K562 (cell line): Measurements from ENCODE around the gene TSPOAP1. TPM values are rescaled to one million over a fixed set of nuclear protein-coding genes. Genes with fewer than 3 reads are reported as not detected.
A peak's percentile ranks its signal among the peaks of the same experiment; 100 is the strongest.

ENCODE experiments used
- CAMTA2 ChIP-seq: fragments of 250-450 bp; sonication (Bioruptor Pico); conservative IDR thresholded peaks from 2 replicates; pipeline ENCODE4 v1.5.1; 2022
- CBX3 ChIP-seq, 2 experiments: IDR thresholded peaks; 1 replicate in 1 of 2; 2 replicates in 1 of 2; pipeline ENCODE4 v1.6.1; 2012; ENCODE audit warnings: inconsistent platforms in 2 of 2, low read length in 2 of 2, borderline replicate concordance in 1 of 2, control low read depth in 1 of 2
- CTCF ChIP-seq, 3 experiments: IDR thresholded peaks in 2 of 3; conservative IDR thresholded peaks in 1 of 3; 2 replicates each; pipeline ENCODE4 v1.5.1; 2011 to 2012; ENCODE audit warnings: low read length in 3 of 3, mild to moderate bottlenecking in 3 of 3, control low read depth in 2 of 3, improper control_type of control experiment in 1 of 3, inconsistent platforms in 1 of 3, low read depth in 1 of 3, mixed read lengths in 1 of 3, moderate library complexity in 1 of 3; ENCODE audit not compliant: insufficient read depth in 2 of 3
- EHMT2 ChIP-seq: fragments of 450-650 bp; IDR thresholded peaks from 2 replicates; pipeline ENCODE4 v1.6.1; 2018; ENCODE audit warnings: antibody characterized with exemption
- FOXK2 ChIP-seq, 2 experiments: fragments of 450-650 bp; IDR thresholded peaks in 1 of 2; conservative IDR thresholded peaks in 1 of 2; 2 replicates each; pipeline ENCODE4 v1.6.1; 2016; ENCODE audit warnings: low read depth in 2 of 2, mild to moderate bottlenecking in 1 of 2
- HDAC8 ChIP-seq: fragments of 450-650 bp; IDR thresholded peaks from 2 replicates; pipeline ENCODE4 v1.6.1; 2016; ENCODE audit warnings: mild to moderate bottlenecking, missing genetic modification characterization, moderate library complexity, missing compliant biosample characterization
- NELFE ChIP-seq: IDR thresholded peaks from 2 replicates; pipeline ENCODE4 v1.6.1; 2011; ENCODE audit warnings: mild to moderate bottlenecking; ENCODE audit not compliant: insufficient read depth, insufficient read length
- PHF20 ChIP-seq: fragments of 450-650 bp; IDR thresholded peaks from 2 replicates; pipeline ENCODE4 v1.6.1; 2018; ENCODE audit not compliant: partially characterized antibody
- SRF ChIP-seq, 2 experiments: fragments of 250-450, 450-650 bp in 1 of 2; sonication (Bioruptor Pico) in 1 of 2; sonication (generic) in 1 of 2; formaldehyde crosslinking; IDR thresholded peaks; 2 replicates each; pipeline versions ENCODE4 v1.5.0 to v1.5.1; 2020 to 2022; ENCODE audit warnings: mild to moderate bottlenecking in 1 of 2, missing genetic modification reagents in 1 of 2
- SRSF9 ChIP-seq: fragments of 200-400 bp; formaldehyde crosslinking; IDR thresholded peaks from 2 replicates; pipeline ENCODE4 v1.6.1; 2017; ENCODE audit warnings: low read depth, low read length, borderline replicate concordance
- THRAP3 ChIP-seq: fragments of 450-650 bp; IDR thresholded peaks from 2 replicates; pipeline ENCODE4 v1.6.1; 2016; ENCODE audit warnings: mild to moderate bottlenecking, inconsistent platforms, borderline replicate concordance
- ZBTB7A ChIP-seq: IDR thresholded peaks from 2 replicates; pipeline ENCODE4 v1.6.1; 2011; ENCODE audit warnings: low read depth, mild to moderate bottlenecking, low read length, moderate library complexity, borderline replicate concordance; ENCODE audit not compliant: control insufficient read depth
- ZC3H11A ChIP-seq: IDR thresholded peaks from 2 replicates; pipeline ENCODE4 v1.6.1; 2012; ENCODE audit warnings: low read depth, low read length, improper control_type of control experiment
- ZNF407 ChIP-seq: fragments of 450-650 bp; IDR thresholded peaks from 2 replicates; pipeline ENCODE4 v1.6.1; 2016; ENCODE audit warnings: low read depth
- polyA plus RNA-seq, 8 experiments: library from polyadenylated mRNA; depleted of rRNA in 4 of 8; stranded (reverse) in 5 of 8; unstranded in 3 of 8; fragments of >200 nt; fragmentation: Nextera tagmentation in 2 of 8; fragmentation: Illumina TruSeq in 1 of 8; extraction: Ambion mirVana in 2 of 8; extraction: Trizol in 1 of 8; gene quantifications; 2 replicates each; pipeline versions ENCODE4 v1.2.1 to v1.2.3, GENCODE V29; 2011 to 2014; ENCODE audit warnings: inconsistent platforms in 1 of 8, missing spikeins in 1 of 8
- total RNA-seq, 7 experiments: library from RNA; depleted of rRNA in 6 of 7; stranded (reverse); fragments of >200 nt in 6 of 7; fragmentation: Illumina TruSeq in 2 of 7; extraction: Trizol in 2 of 7; gene quantifications; 2 replicates each; pipeline versions ENCODE4 v1.2.1 to v1.2.3, GENCODE V29; 2011 to 2021; ENCODE audit warnings: low replicate concordance in 1 of 7
- TF ChIP-seq, protein P1 (sequence below): fragments of 450-650 bp; conservative IDR thresholded peaks from 2 replicates; pipeline ENCODE4 v1.6.1; 2016; ENCODE audit warnings: missing genetic modification characterization, low read depth, mild to moderate bottlenecking, control low read depth, missing compliant biosample characterization

TSPOAP1 gene
- total and polyA plus RNA-seq, 9 of the 15 experiments (the other 6 are each of a cell fraction or from before 2014, with no cell fraction given) = 0.87 to 3.9 (median 1.8) TPM; not detected in 2

GRCh38 chr17:58364270-58364942, 35.8 kb upstream of the TSPOAP1 start (continued):
- TF ChIP-seq, protein P1, sequence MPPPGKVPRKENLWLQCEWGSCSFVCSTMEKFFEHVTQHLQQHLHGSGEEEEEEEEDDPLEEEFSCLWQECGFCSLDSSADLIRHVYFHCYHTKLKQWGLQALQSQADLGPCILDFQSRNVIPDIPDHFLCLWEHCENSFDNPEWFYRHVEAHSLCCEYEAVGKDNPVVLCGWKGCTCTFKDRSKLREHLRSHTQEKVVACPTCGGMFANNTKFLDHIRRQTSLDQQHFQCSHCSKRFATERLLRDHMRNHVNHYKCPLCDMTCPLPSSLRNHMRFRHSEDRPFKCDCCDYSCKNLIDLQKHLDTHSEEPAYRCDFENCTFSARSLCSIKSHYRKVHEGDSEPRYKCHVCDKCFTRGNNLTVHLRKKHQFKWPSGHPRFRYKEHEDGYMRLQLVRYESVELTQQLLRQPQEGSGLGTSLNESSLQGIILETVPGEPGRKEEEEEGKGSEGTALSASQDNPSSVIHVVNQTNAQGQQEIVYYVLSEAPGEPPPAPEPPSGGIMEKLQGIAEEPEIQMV (tag) = no peak
- TF ChIP-seq CAMTA2 (CRISPR knock-in tag) = no peak
- TF ChIP-seq PHF20 = no peak
- TF ChIP-seq EHMT2 = peak; percentile 82
- TF ChIP-seq CTCF (IDR thresholded peaks at IDR 0.05 in 2 of 3, conservative IDR thresholded peaks at IDR 0.05 in 1 of 3; ENCODE audit: insufficient read depth in 2 of 3, low read depth in 1 of 3, low read length in 3 of 3) = no peak
- TF ChIP-seq SRSF9 = no peak
- TF ChIP-seq ZC3H11A = no peak
- TF ChIP-seq SRF (CRISPR knock-in tag; IDR thresholded peaks at IDR 0.05) = no peak
- TF ChIP-seq FOXK2 (conservative IDR thresholded peaks at IDR 0.05 in 1 of 2, IDR thresholded peaks at IDR 0.05 in 1 of 2; ENCODE audit: low read depth in 2 of 2) = peak; percentile 64 to 76; a peak in 2 of 4 replicates
- no peak for TF ChIP-seq NELFE
- TF ChIP-seq ZNF407 = no peak
- TF ChIP-seq ZBTB7A = peak; percentile 72; the same call in 1 of the 2 replicates
- no peak for TF ChIP-seq HDAC8 (tag)
- no peak for TF ChIP-seq CBX3 (IDR thresholded peaks at IDR 0.05; ENCODE audit: borderline replicate concordance in 1 of 2, low read length in 2 of 2)
- TF ChIP-seq THRAP3 = no peak; the same call in 1 of the 2 replicates
